Measurements from ENCODE around the gene PIK3R4. TPM values are rescaled to one million over a fixed set of nuclear protein-coding genes. Genes with fewer than 3 reads are reported as not detected.

The PIK3R4 gene
- total RNA-seq, result 24.6 and 31.8 TPM in 2 replicates

DNA sequence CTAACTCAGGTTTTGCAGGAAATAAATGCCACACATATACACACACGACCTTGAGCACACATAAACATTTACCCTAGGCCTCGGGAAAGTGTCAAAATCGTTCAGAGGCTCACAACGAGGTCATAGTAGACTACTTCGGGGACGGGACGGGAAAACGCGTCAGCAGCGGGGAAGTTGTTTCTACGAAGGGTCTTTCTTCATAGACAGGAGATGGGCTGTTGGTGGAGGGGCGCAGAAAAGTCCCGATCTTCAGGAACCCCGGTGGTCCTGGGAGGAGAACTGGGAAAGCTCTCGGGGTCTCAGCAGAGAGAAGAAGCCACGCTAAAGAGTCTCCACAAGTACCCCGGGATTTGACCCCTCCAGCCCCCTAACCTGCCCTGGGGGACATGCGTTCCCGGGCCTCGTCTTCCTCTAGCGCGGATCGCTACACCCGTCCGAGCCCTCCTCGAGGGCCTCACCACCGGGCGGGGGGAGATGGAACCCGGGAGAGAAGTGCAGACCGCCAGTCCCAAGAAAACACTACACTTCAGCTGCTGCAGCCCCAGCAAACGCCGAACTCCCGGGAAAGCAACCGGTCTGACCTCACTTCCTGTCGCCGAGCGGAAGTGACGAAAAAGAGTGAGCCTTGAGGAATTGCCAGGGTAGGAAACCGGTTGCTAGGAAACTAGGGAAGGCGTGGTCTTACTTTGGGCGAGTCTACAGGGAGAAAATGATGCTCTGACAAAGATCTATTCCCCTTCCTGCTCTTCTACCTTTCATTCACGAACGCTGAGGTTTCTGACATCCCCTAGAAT lies at the start of gene PIK3R4:
PIK3R4 (minus strand) TSS at position 584 of the 794 bp plus-strand sequence. CDS start 1,611 bp downstream, outside the sequence.

Other genes with a start within 250 kb of the PIK3R4 start
- gene COL6A6, start 229.7 kb downstream of the PIK3R4 start, total RNA-seq, result 0.30 TPM in 1 of 2 replicates, not detected in the other
- 265 and 320 TPM in 2 replicates for gene ATP2C1, start 147.3 kb upstream of the PIK3R4 start, total RNA-seq

Measured in smooth muscle cell of the umbilical artery (primary cell).